PC-3 (cell line): Measurements from ENCODE around the gene ATAD3B.

ENCODE experiments used
- EZH2 ChIP-seq: fragments of 300-600 bp; sonication (generic); IDR thresholded peaks from one replicate; pipeline ENCODE4 v1.6.1; 2017; ENCODE audit warnings: antibody characterized with exemption, mild to moderate bottlenecking, low read length; ENCODE audit not compliant: unreplicated experiment
- EZH2phosphoT487 ChIP-seq: fragments of 300-600 bp; sonication (generic); IDR thresholded peaks from 2 replicates; pipeline ENCODE4 v1.6.1; 2018; ENCODE audit warnings: mild to moderate bottlenecking, antibody characterized with exemption, low read length, borderline replicate concordance
- TF ChIP-seq, protein P1 (sequence below): fragments of 300-600 bp; sonication (generic); conservative IDR thresholded peaks from 2 replicates; pipeline ENCODE4 v1.5.1; 2017; ENCODE audit warnings: antibody characterized with exemption, low read depth, mild to moderate bottlenecking, low read length

DNA sequence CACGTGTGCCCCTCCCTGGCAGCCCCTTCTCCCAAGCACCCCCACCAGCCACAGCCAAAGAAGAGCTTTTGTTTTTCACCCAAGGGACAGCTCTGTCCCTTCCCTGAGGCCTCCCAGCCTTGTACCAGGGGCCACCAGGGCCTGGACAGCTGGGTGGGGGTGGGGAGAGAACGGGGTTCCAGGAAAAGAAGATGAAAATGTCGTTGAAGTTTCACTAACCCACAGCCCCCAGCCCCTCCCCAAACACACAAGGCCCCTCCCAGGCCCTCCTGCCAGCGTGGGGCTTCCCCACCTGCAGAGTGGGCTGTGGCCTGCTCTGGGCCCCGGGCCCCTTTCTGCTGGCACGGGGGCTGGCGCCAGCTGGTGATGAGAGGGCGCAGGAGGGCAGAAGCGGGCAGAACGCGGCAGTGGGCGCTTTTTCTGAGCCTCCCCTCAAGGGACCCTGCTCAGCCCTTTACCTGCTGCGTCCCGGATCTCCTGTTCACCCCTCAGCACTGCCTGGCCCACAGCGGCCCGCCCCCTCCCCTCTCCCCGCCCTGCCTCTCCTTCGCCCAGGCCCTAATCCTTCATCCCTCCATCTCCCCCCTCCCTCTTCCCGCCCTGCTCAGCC lies 45.0 kb upstream of the ATAD3B start:
- TF ChIP-seq, protein P1, sequence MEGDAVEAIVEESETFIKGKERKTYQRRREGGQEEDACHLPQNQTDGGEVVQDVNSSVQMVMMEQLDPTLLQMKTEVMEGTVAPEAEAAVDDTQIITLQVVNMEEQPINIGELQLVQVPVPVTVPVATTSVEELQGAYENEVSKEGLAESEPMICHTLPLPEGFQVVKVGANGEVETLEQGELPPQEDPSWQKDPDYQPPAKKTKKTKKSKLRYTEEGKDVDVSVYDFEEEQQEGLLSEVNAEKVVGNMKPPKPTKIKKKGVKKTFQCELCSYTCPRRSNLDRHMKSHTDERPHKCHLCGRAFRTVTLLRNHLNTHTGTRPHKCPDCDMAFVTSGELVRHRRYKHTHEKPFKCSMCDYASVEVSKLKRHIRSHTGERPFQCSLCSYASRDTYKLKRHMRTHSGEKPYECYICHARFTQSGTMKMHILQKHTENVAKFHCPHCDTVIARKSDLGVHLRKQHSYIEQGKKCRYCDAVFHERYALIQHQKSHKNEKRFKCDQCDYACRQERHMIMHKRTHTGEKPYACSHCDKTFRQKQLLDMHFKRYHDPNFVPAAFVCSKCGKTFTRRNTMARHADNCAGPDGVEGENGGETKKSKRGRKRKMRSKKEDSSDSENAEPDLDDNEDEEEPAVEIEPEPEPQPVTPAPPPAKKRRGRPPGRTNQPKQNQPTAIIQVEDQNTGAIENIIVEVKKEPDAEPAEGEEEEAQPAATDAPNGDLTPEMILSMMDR = no peak
- no peak for TF ChIP-seq EZH2
- TF ChIP-seq EZH2phosphoT487 = no peak
